ENCODE results near the gene FABP2.
"Not testable (repeated sequence)": the region's sequence is repeated elsewhere in the genome, so short reads cannot be mapped to it uniquely, and the experiment has no call there.

The FABP2 gene

DNA sequence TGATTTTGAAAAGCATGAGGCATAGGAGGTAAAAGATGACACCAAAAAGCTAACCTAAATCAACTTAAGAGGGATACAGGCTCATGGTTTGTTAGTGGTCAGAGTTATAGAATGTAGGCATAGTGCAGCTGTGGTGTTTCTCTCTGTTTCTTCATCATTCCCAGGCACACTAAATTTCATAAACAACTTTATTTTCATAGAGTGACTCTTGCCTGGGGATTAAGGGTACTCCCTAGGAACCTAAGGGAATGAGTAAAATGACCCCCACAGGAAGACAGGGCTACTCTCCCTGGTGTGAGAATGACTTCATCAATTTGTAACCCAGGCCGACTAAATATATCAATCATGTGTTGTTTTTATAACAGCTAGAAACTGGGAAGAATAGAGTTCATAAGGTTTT is 11.1 kb downstream of the FABP2 start:
- no peak for DNase-seq (ENCODE audit: low read depth)

DNA sequence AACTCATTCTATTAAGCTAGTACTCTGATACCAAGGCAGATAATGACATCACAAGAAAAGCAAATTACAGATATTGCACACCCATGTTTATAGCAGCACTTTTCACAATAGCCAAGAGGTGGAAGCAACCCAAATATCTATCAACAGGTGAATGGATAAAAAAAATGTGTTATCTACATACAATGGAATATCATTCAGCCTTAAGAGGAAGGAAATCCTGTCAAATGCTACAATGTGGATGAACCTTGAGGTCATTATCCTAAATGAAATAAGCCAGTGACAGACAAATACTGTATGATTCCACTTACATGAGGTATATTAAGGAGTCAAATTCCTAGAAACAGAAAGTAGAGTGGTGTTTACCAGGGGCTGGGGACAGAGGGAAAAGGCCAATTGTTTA is 14.3 kb downstream of the FABP2 start:
- DNase-seq (ENCODE audit: low read depth), result no peak

DNA sequence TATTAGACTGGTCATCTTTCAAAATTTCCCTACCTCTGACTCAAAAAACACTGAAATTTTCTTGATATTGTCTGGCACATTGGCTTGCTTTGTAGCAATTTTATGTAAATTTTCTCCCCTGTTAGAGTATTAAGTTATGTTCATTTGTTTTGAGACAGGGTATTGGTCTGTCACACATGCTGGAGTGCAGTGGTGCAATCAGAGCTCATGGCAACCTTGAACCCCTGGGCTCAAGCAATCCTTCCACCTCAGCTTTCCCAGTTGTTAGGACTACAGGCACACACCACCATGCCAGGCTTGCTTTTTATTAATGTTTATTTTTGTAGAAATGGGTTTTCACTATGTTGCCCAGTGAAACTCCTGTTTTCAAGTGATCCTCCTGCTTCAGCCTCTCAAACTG is 17.5 kb downstream of the FABP2 start:
- DNase-seq (ENCODE audit: low read depth), result no peak

DNA sequence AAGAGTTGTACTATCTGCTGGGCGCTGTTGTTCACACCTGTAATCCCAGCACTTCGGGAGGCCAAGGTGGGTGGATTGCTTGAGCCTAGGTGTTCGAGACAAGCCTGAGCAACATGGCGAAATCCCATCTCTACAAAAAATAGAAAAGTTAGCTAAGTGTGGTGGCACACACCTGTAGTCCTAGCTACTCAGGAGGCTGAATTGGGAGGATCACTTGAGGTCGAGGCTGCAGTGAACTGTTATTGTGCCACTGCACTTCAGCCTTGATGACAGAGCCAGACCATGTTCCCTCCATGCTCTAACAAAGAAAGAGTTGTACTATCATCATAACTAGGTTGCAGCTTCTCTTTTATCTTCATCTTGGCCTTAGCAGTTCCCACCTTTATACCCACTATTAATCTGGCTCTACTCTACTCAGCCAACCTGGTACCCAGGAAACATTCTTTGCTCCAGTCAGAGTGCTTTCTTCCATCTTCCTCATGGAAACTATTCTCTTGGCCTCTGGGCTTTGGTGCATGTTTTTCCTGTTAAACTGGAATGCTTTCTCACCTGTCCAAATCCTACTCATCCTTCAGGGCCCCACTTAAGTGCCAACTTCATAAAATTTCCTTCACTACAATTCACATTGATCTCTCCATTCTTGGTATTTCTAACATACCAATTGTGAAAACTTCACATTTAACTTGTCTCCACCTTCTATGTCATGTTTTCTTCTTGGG is 18.2 kb downstream of the FABP2 start:
- no peak for DNase-seq (ENCODE audit: low read depth)

DNA sequence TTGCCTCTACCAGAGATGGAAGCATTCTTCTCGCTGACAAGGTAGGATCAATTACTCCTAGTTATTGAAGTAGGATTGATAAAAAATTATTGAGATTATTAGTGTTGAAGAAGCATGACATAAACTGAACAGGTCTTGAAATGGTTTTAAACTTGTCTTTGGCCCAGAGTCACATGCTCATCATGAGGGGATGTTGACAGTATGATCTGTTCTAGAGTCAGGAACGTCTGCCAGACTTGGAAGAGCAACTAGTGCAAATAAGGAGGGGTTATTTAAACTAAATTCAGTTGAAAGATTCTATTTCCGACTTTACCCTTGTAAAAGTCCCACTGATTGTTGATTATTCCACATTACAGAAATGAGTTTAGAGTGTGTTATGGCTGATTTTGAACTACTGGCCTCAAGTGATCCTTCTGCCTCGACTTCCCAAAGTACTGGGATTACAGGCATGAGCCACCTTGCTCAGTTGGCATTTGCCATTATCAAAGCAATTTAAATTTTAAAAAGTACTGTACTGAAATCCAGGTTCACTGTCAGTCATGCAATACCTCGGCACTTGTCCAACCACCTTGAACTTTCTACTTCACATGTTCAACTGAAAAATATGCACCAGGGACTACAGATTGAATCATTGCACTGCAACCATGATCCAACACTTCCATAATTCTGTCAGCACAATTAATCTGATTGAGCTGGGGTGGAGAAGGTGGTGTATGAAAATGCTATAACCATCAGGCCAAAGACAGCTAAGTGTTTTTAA is 19.7 kb downstream of the FABP2 start:
- no peak for DNase-seq (ENCODE audit: low read depth)

DNA sequence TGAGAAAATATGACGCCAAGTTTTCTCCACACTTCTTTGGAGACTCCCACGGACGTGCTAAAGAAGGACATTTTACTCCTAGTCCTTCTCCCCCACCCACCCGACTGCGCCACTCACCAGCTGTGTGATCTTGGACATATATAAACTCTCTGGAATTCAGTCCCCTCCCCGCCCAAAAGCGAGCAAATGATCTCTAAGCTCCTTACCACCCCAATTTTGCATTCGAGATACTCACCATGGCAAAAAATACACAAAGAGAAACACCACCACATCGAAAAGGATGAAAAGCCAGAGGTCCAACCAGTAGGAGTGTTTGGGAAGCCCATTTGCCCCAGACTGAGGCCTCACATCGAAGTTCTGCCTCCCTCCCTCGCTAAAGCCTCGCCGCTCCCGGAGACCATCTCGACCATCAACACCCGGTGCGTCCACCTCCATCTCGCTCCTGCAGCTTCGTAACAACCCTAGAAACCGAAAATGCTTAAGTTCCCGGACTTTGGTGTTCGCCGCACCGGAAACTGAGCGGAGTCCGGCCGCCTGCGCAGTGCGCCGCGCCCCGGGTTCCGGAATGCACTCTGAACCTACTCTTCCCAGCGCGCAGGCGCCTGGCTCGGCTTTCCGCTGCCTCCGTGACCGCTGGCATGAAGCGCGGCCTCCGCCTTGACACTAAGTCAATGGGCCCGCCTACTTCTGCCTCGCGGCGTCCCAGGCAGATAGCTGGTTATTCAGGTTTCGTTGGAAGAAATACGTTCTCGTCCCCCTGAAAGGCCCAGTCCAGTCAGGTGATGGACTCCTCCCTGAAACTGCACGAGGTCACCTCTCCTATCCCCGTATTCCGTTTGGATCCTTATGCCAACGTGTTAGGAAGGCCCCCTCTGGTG is 21.6 kb downstream of the FABP2 start:
- DNase-seq (ENCODE audit: low read depth), result peak; percentile 84

DNA sequence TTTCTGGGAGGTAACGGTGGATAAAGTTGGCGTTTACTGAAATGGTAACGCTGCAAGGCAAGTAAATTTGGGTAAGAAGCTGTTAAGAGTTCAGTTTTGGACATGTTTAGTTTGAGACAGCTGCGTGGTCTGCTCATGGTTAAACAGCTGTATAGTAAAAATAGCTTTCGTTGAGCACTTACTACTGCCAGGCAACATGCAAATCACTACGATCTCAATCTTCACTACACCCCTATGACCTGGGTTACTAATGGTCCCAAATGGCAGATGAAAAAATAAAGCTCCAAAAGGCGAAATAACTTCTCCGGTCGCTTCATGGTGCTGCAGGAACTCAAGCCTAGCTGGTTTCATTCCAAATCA is 22.2 kb downstream of the FABP2 start:
- DNase-seq (ENCODE audit: low read depth), result no peak

DNA sequence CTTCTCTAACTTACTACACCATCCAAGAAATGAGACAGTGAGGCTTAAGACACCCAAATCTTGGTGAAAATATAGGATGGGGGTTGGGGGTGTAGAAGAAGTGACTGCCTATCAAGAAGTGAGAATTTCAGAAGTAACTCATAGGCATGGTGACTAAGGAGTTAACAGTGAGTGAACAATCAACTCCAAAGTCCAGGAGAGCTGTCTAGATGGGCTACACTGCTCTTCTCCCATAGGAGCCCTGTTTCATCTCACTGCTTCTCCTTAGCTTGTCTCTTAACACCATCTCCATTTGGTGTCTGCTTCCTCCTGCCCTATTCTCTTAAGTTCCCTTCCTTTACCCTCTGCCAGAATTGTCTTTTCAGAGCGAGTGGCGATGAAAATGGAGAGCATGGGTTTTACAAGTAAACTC is 22.7 kb downstream of the FABP2 start:
- no peak for DNase-seq (ENCODE audit: low read depth)

DNA sequence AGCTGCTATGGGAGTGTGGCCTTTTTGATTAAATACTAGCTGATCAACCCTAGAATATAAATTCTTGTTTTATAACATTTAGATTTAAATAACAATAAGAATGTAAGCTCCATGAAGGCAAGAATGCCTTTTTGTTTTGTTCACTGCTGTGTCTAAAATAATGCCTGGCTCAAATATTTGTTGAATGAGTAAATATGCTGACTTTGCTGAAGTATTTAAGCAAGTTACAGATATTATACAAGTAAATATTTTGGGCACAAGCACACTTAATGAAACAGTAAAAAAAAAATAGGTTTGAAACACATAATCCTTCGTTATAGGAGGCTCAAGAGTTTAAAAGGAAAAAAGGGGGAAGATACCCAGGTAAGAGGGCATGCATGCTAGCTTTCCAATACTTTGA is 24.1 kb downstream of the FABP2 start:
- DNase-seq (ENCODE audit: low read depth), result no peak

DNA sequence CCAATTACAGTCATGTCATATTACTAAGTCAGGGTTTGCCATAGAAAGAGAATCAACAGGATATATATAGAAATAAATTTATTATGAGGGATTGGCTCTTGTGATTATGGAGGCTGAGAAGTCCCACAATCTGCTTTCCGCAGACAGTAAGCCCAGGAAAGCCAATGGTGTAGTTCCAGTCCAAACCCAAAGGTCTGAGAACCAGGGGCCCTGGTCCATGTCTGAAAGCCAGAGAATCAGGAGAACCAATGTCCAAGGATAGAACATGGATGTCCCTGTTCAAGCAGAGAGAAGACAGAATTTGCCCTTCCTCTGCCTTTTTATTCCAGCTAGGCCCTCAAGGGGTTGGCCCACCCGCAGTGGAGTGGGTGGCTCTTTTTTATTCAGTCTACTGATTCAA is 25.6 kb downstream of the FABP2 start:
- no peak for DNase-seq (ENCODE audit: low read depth)

DNA sequence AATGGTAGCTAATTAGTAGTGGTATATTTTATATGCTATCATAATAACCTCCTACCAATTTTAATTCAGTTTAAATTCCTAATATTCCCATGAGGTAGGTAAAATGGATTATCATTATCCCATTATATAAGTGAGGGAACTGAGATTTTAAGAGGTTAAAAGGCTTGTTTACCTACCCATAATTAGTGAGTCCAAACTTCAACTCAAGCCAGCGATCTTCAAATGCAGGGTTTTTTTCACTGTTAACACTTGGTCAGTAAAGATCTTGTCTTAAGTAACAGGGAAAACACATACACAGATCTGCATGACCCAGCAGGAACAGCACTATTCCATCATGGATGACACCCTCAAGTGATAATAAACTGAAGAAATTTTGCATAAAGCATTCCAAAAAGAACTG is 31.3 kb downstream of the FABP2 start:
- DNase-seq (ENCODE audit: low read depth), result no peak

DNA sequence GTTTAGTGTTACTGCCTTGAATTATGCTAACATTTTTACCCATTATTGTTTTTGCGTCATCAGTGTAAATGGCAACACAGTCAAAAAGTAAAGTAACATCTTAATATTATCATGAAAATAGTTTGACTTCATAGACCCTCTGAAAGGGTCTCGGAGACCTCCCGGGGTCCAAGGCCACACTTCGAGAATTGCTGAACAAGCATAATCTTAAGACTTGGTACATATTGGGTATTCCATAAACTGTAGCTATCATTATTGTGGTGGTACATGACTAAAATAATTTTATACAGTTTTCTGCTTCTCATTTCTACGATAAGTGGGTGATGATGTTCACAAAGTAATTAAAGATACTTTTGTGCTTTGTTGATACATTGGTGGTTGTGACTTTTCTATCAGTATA is 32.6 kb downstream of the FABP2 start:
- DNase-seq (ENCODE audit: low read depth), result no peak

DNA sequence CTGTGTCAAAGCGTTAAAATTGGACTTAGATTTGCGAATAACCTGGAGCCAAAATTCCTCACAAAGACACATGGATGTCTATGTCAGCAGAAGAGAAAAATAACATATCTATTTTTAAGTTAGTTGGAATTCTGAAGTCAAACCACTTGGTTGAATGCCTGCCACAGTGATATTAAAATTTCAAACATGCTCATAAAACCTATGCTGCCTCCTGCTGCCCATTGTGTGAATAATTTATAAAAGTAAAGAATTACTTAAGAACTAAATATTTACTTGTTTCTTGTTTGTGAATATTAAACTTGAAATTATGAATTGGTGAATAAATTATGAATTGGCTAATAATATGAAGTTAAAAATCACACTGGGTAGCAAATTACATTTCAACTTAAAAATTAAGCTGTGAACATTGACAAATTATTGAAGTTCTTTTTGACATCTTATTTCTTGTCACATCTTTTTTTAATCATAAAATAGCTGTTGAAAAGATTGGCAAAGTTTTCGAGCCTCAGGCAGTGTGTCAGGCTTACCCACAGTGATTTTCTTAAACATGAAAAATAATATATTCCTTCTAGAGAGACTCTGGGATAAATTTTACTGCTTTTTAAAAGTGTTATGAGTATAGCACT is 35.4 kb downstream of the FABP2 start:
- peak; percentile 22 for DNase-seq (ENCODE audit: low read depth)

DNA sequence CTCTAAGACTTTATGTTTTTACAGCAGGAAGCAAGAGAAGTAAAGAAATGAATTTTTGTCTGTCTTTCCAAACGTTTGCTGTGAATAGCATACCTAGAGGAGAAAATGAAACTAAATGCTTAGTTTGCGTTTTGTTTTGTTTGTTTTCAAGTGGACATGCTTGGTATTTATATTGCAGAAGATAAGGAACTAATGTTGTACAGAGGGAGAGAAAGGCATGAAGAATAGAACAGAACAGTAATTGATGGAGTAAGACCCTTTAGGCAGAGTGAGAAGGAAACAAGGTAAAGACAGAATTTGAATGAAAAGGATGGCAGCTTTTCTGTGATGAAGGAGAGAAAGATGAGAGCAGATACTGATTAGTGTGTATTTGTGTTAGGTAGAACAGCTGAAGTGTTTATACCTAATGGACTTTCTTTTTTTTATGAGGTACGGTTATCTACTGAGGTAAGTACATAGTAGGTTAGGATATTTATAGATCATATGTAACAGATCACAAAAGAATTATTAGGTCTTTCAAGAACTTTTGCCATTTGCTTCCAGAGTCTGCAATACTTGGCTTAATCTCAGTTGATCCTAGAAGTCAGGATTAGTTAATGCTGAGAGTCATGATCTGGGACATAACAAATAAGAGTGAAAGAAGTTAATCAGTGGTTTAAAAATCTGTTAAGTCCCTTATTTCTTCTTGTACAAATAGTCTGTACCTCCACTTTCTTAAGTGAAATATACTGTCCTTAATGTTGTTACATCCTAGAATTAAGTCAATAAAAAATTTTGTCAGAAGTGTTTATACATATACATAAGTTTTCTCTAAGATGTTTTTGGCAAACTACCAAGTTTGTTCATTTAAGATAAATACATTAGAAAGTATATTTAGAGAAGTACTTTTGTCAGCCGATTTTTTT is 36.8 kb downstream of the FABP2 start:
- DNase-seq (ENCODE audit: low read depth), result no peak

DNA sequence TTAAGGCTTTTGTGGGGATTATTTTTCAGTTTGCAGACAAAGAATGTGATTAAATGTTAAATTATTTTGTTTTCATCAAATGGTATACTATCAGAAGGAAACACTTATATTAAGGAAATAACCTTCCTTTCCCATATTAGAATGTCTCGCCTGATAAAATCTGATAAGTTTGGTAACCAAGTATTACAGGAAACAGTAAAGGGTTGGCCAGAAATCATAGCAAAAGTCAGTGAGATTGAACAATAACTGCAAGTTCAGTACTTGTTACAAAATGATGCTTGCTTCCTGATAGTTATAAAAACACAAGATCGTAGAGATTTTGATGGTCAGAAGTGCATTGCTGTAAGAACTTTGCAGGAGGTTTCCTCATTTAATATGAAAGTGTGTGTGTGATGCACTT is 40.5 kb downstream of the FABP2 start:
- DNase-seq (ENCODE audit: low read depth), result no peak

DNA sequence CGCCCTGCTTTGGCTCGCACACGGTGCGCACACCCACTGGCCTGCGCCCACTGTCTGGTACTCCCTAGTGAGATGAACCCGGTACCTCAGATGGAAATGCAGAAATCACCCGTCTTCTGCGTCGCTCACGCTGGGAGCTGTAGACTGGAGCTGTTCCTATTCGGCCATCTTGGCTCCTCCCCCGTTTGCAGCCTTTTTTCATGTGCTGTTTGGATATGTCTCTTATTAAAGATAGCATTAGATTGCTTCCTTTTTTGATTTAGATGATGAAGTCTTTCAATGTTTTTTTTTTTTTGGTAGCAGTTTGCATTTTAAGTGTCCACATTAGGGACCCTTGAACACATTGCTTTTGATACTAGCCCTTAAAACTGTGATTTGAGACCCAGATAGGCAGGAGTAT is 42.0 kb downstream of the FABP2 start:
- not testable (repeated sequence) for DNase-seq (ENCODE audit: low read depth)

DNA sequence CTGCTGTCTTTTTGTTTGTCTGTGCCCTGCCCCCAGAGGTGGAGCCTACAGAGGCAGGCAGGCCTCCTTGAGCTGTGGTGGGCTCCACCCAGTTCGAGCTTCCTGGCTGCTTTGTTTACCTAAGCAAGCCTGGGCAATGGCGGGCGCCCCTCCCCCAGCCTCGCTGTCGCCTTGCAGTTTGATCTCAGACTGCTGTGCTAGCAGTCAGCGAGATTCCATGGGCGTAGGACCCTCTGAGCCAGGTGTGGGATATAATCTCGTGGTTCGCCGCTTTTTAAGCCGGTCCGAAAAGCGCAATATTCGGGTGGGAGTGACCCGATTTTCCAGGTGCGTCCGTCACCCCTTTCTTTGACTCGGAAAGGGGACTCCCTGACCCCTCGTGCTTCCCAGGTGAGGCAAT is 42.4 kb downstream of the FABP2 start:
- DNase-seq (ENCODE audit: low read depth), result not testable (repeated sequence)

DNA sequence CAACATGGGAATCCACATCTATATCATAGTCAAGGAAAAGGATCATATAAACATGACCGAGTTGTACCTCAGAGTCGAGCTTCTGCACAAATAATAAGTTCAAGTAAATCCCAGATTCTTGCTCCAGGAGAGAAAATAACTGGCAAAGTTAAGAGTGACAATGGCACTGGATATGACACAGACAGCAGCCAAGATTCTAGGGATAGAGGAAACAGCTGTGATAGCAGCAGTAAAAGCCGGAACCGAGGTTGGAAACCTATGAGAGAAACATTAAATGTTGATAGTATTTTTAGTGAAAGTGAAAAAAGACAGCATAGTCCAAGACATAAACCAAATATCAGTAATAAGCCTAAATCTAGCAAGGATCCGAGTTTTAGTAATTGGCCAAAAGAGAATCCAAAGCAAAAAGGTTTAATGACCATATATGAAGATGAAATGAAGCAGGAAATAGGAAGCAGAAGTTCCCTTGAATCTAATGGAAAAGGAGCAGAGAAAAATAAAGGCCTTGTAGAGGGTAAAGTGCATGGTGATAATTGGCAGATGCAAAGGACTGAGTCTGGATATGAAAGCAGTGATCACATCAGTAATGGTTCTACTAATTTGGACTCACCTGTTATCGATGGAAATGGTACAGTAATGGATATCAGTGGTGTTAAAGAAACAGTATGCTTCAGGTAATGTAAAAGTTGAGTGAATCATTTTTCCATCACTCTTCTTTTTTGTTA is 50.4 kb downstream of the FABP2 start:
- no peak for DNase-seq (ENCODE audit: low read depth)

DNA sequence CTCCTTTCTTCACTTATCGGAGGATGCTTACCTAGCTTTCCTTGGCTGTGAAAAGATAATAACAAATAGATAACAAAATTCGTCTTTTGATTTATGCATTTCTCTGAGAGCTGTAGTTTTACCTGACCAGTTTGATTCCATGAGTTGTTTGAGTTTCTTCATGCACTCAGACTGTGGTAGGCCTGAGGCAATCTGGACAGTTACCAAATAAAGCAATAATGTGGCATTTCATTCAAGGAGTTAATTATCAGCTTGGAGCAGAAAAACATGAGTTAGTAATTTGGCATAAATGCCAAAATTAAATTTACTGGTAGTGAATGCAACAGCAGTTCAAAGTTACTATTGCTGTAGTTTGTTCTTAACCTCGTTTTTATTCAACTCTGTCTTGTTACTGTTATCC is 53.5 kb downstream of the FABP2 start:
- no peak for DNase-seq (ENCODE audit: low read depth)

All from activated T-cell treated with anti-CD3 and anti-CD28 coated beads for 1 hour (primary cell).